Breast epithelium (tissue), 3 donors: ENCODE results near the gene CTXND1.

ENCODE experiments used
- CTCF ChIP-seq, 3 donors: fragments of 450-650 bp; IDR thresholded peaks; one replicate each; pipeline ENCODE4 v1.5.1; 2016 to 2017; ENCODE audit warnings: antibody characterized with exemption in 3 of 3, mild to moderate bottlenecking in 3 of 3, moderate library complexity in 3 of 3
- POLR2A ChIP-seq: fragments of 450-650 bp; IDR thresholded peaks from one replicate; pipeline ENCODE4 v1.6.1; 2016; ENCODE audit warnings: antibody characterized with exemption, mild to moderate bottlenecking, moderate library complexity
- POLR2AphosphoS5 ChIP-seq, 3 donors: sonication (generic); formaldehyde crosslinking; IDR thresholded peaks; one replicate each; pipeline ENCODE4 v1.6.1; 2017; ENCODE audit warnings: antibody characterized with exemption in 3 of 3

GRCh38 chr15:80151576-80151975, 100.4 kb downstream of the CTXND1 start:
- TF ChIP-seq CTCF (IDR thresholded peaks at IDR 0.05) (no peak), POLR2A (no peak), POLR2AphosphoS5 (IDR thresholded peaks at IDR 0.05) (no peak)
